OCI-LY1 (cell line): ENCODE results near the gene SRMS.

ENCODE experiments used
- CTCF ChIP-seq: fragments of 200-600 bp; sonication (generic), shearing (Covaris generic); IDR thresholded peaks from 2 replicates; pipeline ENCODE4 v1.5.1; 2017; ENCODE audit warnings: mild to moderate bottlenecking, antibody characterized with exemption, low read length, moderate library complexity, mixed read lengths
- EZH2 ChIP-seq: fragments of 200-600 bp; sonication (generic), shearing (Covaris generic); IDR thresholded peaks from 2 replicates; pipeline ENCODE4 v1.8.0; 2017; ENCODE audit warnings: borderline replicate concordance, mixed run types, mild to moderate bottlenecking, antibody characterized with exemption, low read length, moderate library complexity, mixed read lengths

DNA sequence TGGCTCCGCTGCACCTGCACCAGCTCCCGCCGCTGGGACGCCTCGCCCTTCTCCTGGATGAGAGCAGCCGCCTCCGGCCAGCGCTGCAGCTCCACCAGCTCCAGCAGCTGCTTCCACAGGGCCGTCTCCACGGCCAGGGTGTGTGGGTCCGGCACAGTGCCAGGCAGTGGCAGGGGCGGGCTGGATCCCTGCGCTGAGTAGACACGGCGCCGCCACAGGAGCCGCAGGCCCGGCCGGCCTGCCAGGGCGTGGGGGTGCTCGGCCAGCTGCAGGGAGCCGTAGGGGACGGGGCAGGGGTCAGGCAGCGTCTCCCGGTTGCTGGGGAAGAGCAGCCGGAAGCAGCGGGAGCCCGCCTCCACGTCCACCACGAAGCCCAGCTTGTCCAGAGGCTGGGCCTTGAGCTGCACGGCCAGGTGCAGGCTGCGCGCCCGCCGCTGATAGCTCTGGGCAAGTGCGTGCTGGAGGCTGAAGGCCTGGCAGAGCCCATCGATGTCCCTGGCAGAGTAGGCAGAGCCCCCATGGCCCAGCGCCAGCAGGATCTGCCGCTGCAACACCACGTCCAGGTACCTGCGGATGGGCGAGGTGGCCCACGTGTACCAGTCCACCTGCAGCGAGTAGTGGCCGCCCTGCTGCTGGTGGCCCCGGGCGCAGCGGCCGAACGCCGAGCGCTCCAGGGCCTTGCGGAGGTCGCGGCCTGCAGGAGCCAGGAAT, 15.8 kb upstream of the SRMS start:
- TF ChIP-seq CTCF, result no peak
- TF ChIP-seq EZH2, result no peak
